IMR-90 (cell line): ENCODE results near the gene IKZF3. TPM values are rescaled to one million over a fixed set of nuclear protein-coding genes. Genes with fewer than 3 reads are reported as not detected.

Source experiments
- ATAC-seq: fragments of 200-7000 bp; cut with Tn5 transposase; 2 replicates; pipeline ENCODE4 v1.9.1; 2020; ENCODE audit warnings: low read depth, mild to moderate bottlenecking, moderate library complexity
- BruUV-seq: library from RNA; stranded (reverse); fragments of 400-500 nt; replicated peaks from 2 replicates; lab custom pipeline; 2021; lab: Mats Ljungman, UMichigan
- CTCF ChIA-PET: fragments of 300-600 bp; formaldehyde crosslinking; extraction: SDS; loops from one replicate; lab custom pipeline; 2021; ENCODE audit warnings: antibody characterized with exemption; lab: Yijun Ruan, JAX
- POLR2A ChIA-PET: fragments of 300-600 bp; sonication (Branson Sonifier 250); formaldehyde crosslinking; loops from one replicate; lab custom pipeline; 2022; ENCODE audit warnings: antibody characterized with exemption; ENCODE audit not compliant: unreplicated experiment; lab: Charles Lee
- DNase-seq: peaks from one replicate; pipeline ENCODE4 v3.0.0; 2013
- H2AFZ ChIP-seq: replicated peaks from 2 replicates; pipeline ENCODE3; 2013; ENCODE audit warnings: low read length, mild to moderate bottlenecking; ENCODE audit not compliant: poor library complexity
- H2AK5ac ChIP-seq: 2 replicates; pipeline ENCODE4 v1.6.1; 2013; ENCODE audit warnings: low read depth, low read length, inconsistent platforms
- H2AK9ac ChIP-seq: replicated peaks from 2 replicates; pipeline ENCODE3; 2013; ENCODE audit warnings: mild to moderate bottlenecking, low read depth, low read length, moderate library complexity; ENCODE audit not compliant: poor library complexity
- H2BK120ac ChIP-seq: 2 replicates; pipeline ENCODE4 v1.6.1; 2013; ENCODE audit warnings: low read depth, low read length, inconsistent platforms
- H2BK15ac ChIP-seq: 3 replicates; pipeline ENCODE4 v1.6.1; 2013; ENCODE audit warnings: low read depth, low read length, inconsistent platforms
- H2BK20ac ChIP-seq: 2 replicates; pipeline ENCODE4 v1.6.1; 2013; ENCODE audit warnings: low read depth, mild to moderate bottlenecking, inconsistent platforms, low read length, moderate library complexity
- H2BK5ac ChIP-seq: 2 replicates; pipeline ENCODE4 v1.6.1; 2013; ENCODE audit warnings: mild to moderate bottlenecking, low read depth, low read length, inconsistent platforms; ENCODE audit not compliant: poor library complexity, severe bottlenecking
- H3K14ac ChIP-seq: replicated peaks from 2 replicates; pipeline ENCODE4 v1.6.1; 2013; ENCODE audit warnings: low read depth, low read length, inconsistent platforms
- H3K18ac ChIP-seq: 2 replicates; pipeline ENCODE4 v1.6.1; 2013; ENCODE audit warnings: low read depth, low read length, control low read depth
- H3K23ac ChIP-seq: 2 replicates; pipeline ENCODE4 v1.6.1; 2013; ENCODE audit warnings: low read depth, low read length, inconsistent platforms
- H3K27ac ChIP-seq: 2 replicates; pipeline ENCODE4 v1.5.1; 2013; ENCODE audit warnings: mild to moderate bottlenecking, control low read depth, low read length; ENCODE audit not compliant: insufficient read depth
- H3K27me3 ChIP-seq: 2 replicates; pipeline ENCODE4 v1.6.1; 2013; ENCODE audit warnings: low read length; ENCODE audit not compliant: control insufficient read depth, insufficient read depth
- H3K36me3 ChIP-seq: 2 replicates; pipeline ENCODE4 v1.6.1; 2013; ENCODE audit warnings: low read length, mixed read lengths; ENCODE audit not compliant: control insufficient read depth, insufficient read depth
- H3K4ac ChIP-seq: 2 replicates; pipeline ENCODE4 v1.6.1; 2013; ENCODE audit warnings: low read depth, low read length, inconsistent platforms
- H3K4me1 ChIP-seq: 2 replicates; pipeline ENCODE4 v1.6.1; 2013; ENCODE audit warnings: low read length, mixed read lengths; ENCODE audit not compliant: control insufficient read depth, insufficient read depth
- H3K4me2 ChIP-seq: 2 replicates; pipeline ENCODE4 v1.6.1; 2013; ENCODE audit warnings: low read depth, mild to moderate bottlenecking, control low read depth, low read length, moderate library complexity
- H3K4me3 ChIP-seq: 2 replicates; pipeline ENCODE4 v1.5.1; 2013; ENCODE audit warnings: low read depth, mild to moderate bottlenecking, control low read depth, low read length, moderate library complexity; ENCODE audit not compliant: insufficient read depth
- H3K56ac ChIP-seq: 2 replicates; pipeline ENCODE4 v1.6.1; 2013; ENCODE audit warnings: low read length, inconsistent platforms; ENCODE audit not compliant: insufficient read depth; ENCODE audit errors: extremely low read depth
- H3K79me1 ChIP-seq, 2 experiments: 2 replicates each; pipeline ENCODE4 v1.6.1; 2013; ENCODE audit warnings: low read length in 2 of 2, inconsistent platforms in 1 of 2, low read depth in 1 of 2
- H3K9ac ChIP-seq: 2 replicates; pipeline ENCODE4 v1.6.1; 2013; ENCODE audit warnings: low read depth, low read length, control low read depth
- H3K9me1 ChIP-seq: 2 replicates; pipeline ENCODE4 v1.6.1; 2013; ENCODE audit warnings: low read length, inconsistent platforms; ENCODE audit not compliant: insufficient read depth
- H3K9me3 ChIP-seq: 2 replicates; pipeline ENCODE4 v1.6.1; 2013; ENCODE audit warnings: low read length; ENCODE audit not compliant: control insufficient read depth, insufficient read depth
- H4K20me1 ChIP-seq: 2 replicates; pipeline ENCODE4 v1.6.1; 2013; ENCODE audit warnings: low read length, inconsistent platforms; ENCODE audit not compliant: insufficient read depth
- H4K5ac ChIP-seq: 2 replicates; pipeline ENCODE4 v1.6.1; 2013; ENCODE audit warnings: mild to moderate bottlenecking, low read depth, low read length, control low read depth
- H4K8ac ChIP-seq, 2 experiments: 2 replicates each; pipeline ENCODE4 v1.6.1; 2013; ENCODE audit warnings: low read depth in 2 of 2, low read length in 2 of 2, control low read depth in 1 of 2, inconsistent platforms in 1 of 2
- H4K91ac ChIP-seq: 2 replicates; pipeline ENCODE4 v1.6.1; 2013; ENCODE audit warnings: low read depth, low read length, inconsistent platforms; ENCODE audit not compliant: insufficient read depth
- BHLHE40 ChIP-seq: fragments of 150-350 bp; IDR thresholded peaks from 2 replicates; pipeline ENCODE4 v1.6.1; 2016; ENCODE audit warnings: mild to moderate bottlenecking, low read depth, low read length
- FOS ChIP-seq: fragments of 150-350 bp; IDR thresholded peaks from 2 replicates; pipeline ENCODE4 v1.6.1; 2016; ENCODE audit warnings: low read depth, low read length
- MAFK ChIP-seq: IDR thresholded peaks from 2 replicates; pipeline ENCODE4 v1.6.1; 2012; ENCODE audit warnings: low read depth, low read length, improper control_type of control experiment
- MXI1 ChIP-seq: IDR thresholded peaks from 2 replicates; pipeline ENCODE4 v1.6.1; 2012; ENCODE audit warnings: low read depth, mild to moderate bottlenecking, low read length, moderate library complexity, borderline replicate concordance
- NFE2L2 ChIP-seq: fragments of 150-350 bp; IDR thresholded peaks from 2 replicates; pipeline ENCODE4 v1.6.1; 2016; ENCODE audit warnings: low read depth, mild to moderate bottlenecking, low read length
- POLR2A ChIP-seq: IDR thresholded peaks from 2 replicates; pipeline ENCODE4 v1.6.1; 2012; ENCODE audit warnings: mild to moderate bottlenecking, low read depth, low read length
- RAD21 ChIP-seq: IDR thresholded peaks from 2 replicates; pipeline ENCODE4 v1.6.1; 2012; ENCODE audit warnings: low read length, improper control_type of control experiment
- RCOR1 ChIP-seq: IDR thresholded peaks from 2 replicates; pipeline ENCODE4 v1.6.1; 2012; ENCODE audit warnings: mild to moderate bottlenecking, low read length, improper control_type of control experiment; ENCODE audit not compliant: insufficient replicate concordance
- RFX5 ChIP-seq: IDR thresholded peaks from 2 replicates; pipeline ENCODE4 v1.8.0; 2012; ENCODE audit warnings: low read depth, mild to moderate bottlenecking, low read length, moderate library complexity
- WGBS, 2 experiments: methylation state at CpG; one replicate each; pipeline versions ENCODE4 v1.1.5 to v1.1.7; 2013; ENCODE audit warnings: missing lambda C conversion rate in 2 of 2; ENCODE audit not compliant: insufficient read length in 1 of 2; ENCODE audit errors: extremely low coverage in 2 of 2; 5-methylcytosine and 5-hydroxymethylcytosine counted together
- dilution Hi-C: fragments of 300-500 bp; cut with HindIII; formaldehyde crosslinking; loops from one replicate; pipeline ENCODE4 v1.14.3; 2018; ENCODE audit warnings: low sequenced_read_pairs; ENCODE audit not compliant: unreplicated experiment
- in situ Hi-C: fragments of 300-500 bp; cut with MboI; formaldehyde crosslinking; loops from 3 replicates; pipeline ENCODE4 v1.14.3; 2019; ENCODE audit warnings: low sequenced_read_pairs, inconsistent platforms, mixed read lengths
- intact Hi-C: fragments of 100-400 bp; cut with micrococcal nuclease; formaldehyde crosslinking; loops from 2 replicates; pipeline ENCODE4 v1.10.0; 2022
- polyA plus RNA-seq, 3 experiments: library from polyadenylated mRNA; depleted of rRNA; stranded (reverse); fragments of >200 nt; gene quantifications; 2 replicates each; pipeline ENCODE4 v1.2.3, GENCODE V29; 2012; ENCODE audit warnings: low replicate concordance in 1 of 3
- total RNA-seq: library from RNA; depleted of rRNA; stranded (reverse); fragments of >200 nt; gene quantifications from 2 replicates; pipeline ENCODE4 v1.2.3, GENCODE V29; 2012
- TF ChIP-seq, protein P1 (sequence below): fragments of 150-350 bp; IDR thresholded peaks from 2 replicates; pipeline ENCODE4 v1.6.1; 2017; ENCODE audit warnings: mild to moderate bottlenecking, antibody characterized with exemption, low read length, low read depth
- TF ChIP-seq, protein P2 (sequence below): fragments of 150-350 bp; IDR thresholded peaks from 2 replicates; pipeline ENCODE4 v1.6.1; 2016; ENCODE audit warnings: low read depth, mild to moderate bottlenecking, low read length, moderate library complexity, borderline replicate concordance
- TF ChIP-seq, protein P3 (sequence below): conservative IDR thresholded peaks from 2 replicates; pipeline ENCODE4 v1.5.1; 2012; ENCODE audit warnings: mild to moderate bottlenecking, low read depth, low read length, improper control_type of control experiment

The IKZF3 gene
- total and polyA plus RNA-seq, 2 of the 4 experiments (the other 2 are of a cell fraction), result not detected

DNA sequence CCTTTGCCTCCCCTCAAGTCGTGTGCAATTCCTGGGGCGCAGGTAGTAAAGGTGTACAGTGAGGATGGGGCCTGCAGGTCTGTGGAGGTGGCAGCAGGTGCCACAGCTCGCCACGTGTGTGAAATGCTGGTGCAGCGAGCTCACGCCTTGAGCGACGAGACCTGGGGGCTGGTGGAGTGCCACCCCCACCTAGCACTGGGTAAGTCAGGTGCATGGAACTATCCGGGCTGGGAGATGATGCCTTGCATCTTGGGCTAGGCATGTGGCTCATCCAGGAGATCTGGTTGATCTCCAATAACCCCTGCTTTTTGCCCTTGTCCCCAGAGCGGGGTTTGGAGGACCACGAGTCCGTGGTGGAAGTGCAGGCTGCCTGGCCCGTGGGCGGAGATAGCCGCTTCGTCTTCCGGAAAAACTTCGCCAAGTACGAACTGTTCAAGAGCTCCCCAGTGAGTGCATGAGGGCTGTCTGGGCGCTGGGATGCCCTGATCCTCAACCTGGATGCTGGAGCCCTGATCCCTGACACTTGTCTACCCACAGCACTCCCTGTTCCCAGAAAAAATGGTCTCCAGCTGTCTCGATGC lies 121.2 kb downstream of the IKZF3 start:
- Histone ChIP-seq H3K23ac (no peak overlapping the region), H3K9me3 (no peaks in the 10 kb centered on the region), H3K9ac (no peak overlapping the region), H4K8ac (no peak overlapping the region), H3K4me1 (peaks cover 16% of the 10 kb centered on the region; the same call in 1 of the 2 replicates), H2BK20ac (no peak overlapping the region), H2BK15ac (no peak overlapping the region), H3K4me3 (no peak overlapping the region), H4K20me1 (no peaks in the 10 kb centered on the region), H3K4me2 (no peak overlapping the region), H3K27me3 (peaks cover 43% of the 10 kb centered on the region), H2BK5ac (no peak overlapping the region), H3K14ac (no peak overlapping the region), H3K18ac (no peak overlapping the region), H3K79me1 (no peaks in the 10 kb centered on the region), H2AFZ (no peak overlapping the region), H2AK9ac (peak overlapping the region; percentile 55), H3K4ac (no peak overlapping the region), H2BK120ac (no peak overlapping the region), H4K5ac (no peak overlapping the region), H3K36me3 (no peaks in the 10 kb centered on the region), H3K56ac (no peak overlapping the region), H2AK5ac (no peak overlapping the region), H3K27ac (no peak overlapping the region), H4K91ac (no peak overlapping the region), H3K9me1 (0 out of 2 replicates have a peak, but pooled peaks cover 6% of the 10 kb centered on the region)
- TF ChIP-seq NFE2L2 (no peak), MXI1 (no peak), RFX5 (no peak), POLR2A (no peak), MAFK (no peak), FOS (no peak), RAD21 (no peak), RCOR1 (no peak), BHLHE40 (no peak)
- TF ChIP-seq, protein P1, sequence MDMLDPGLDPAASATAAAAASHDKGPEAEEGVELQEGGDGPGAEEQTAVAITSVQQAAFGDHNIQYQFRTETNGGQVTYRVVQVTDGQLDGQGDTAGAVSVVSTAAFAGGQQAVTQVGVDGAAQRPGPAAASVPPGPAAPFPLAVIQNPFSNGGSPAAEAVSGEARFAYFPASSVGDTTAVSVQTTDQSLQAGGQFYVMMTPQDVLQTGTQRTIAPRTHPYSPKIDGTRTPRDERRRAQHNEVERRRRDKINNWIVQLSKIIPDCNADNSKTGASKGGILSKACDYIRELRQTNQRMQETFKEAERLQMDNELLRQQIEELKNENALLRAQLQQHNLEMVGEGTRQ, result no peak
- TF ChIP-seq, protein P2, sequence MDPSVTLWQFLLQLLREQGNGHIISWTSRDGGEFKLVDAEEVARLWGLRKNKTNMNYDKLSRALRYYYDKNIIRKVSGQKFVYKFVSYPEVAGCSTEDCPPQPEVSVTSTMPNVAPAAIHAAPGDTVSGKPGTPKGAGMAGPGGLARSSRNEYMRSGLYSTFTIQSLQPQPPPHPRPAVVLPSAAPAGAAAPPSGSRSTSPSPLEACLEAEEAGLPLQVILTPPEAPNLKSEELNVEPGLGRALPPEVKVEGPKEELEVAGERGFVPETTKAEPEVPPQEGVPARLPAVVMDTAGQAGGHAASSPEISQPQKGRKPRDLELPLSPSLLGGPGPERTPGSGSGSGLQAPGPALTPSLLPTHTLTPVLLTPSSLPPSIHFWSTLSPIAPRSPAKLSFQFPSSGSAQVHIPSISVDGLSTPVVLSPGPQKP, result no peak
- TF ChIP-seq, protein P3, sequence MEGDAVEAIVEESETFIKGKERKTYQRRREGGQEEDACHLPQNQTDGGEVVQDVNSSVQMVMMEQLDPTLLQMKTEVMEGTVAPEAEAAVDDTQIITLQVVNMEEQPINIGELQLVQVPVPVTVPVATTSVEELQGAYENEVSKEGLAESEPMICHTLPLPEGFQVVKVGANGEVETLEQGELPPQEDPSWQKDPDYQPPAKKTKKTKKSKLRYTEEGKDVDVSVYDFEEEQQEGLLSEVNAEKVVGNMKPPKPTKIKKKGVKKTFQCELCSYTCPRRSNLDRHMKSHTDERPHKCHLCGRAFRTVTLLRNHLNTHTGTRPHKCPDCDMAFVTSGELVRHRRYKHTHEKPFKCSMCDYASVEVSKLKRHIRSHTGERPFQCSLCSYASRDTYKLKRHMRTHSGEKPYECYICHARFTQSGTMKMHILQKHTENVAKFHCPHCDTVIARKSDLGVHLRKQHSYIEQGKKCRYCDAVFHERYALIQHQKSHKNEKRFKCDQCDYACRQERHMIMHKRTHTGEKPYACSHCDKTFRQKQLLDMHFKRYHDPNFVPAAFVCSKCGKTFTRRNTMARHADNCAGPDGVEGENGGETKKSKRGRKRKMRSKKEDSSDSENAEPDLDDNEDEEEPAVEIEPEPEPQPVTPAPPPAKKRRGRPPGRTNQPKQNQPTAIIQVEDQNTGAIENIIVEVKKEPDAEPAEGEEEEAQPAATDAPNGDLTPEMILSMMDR, result no peak
- ChIA-PET POLR2A (no interaction called here), CTCF (no interaction called here)
- DNase-seq, result no peak
- no TSS peak for BruUV-seq
- 78% methylated on average over 1 of the region's 21 CpGs; no CpG with 5 or more reads in 1 of the 2 experiments for WGBS, 2 experiments
- dilution Hi-C loops, result no loop called here
- no peak for ATAC-seq
- in situ Hi-C loops, result no loop called here
- intact Hi-C loops, result no loop called here
